Measurements from ENCODE around the gene TAF11L7.
"Not testable (repeated sequence)": the region's sequence is repeated elsewhere in the genome, so short reads cannot be mapped to it uniquely, and the experiment has no call there.

Gene TAF11L7

DNA sequence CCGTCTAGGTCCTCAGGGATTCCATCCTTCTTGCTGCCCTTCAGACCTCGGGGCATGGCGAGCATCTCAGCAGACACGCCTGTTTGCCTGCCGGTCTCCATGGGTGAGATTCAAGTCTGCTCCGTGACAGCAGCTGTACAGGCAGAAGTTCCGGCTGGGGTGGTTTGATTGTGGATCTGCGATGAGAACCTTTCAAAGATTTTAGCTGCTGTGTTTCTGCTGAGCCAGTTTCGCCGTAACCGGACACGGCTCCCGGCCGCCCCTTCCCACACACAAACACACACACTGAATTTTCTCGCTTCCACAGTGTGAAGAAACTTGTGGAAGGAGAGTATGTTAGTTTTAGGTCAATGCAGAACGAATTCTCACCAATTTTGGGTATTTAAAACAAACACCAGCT lies at the start of gene TAF11L7:
TAF11L7 (minus strand) TSS at position 101 of the 400 bp plus-strand sequence.
- not testable (repeated sequence) for DNase-seq

DNA sequence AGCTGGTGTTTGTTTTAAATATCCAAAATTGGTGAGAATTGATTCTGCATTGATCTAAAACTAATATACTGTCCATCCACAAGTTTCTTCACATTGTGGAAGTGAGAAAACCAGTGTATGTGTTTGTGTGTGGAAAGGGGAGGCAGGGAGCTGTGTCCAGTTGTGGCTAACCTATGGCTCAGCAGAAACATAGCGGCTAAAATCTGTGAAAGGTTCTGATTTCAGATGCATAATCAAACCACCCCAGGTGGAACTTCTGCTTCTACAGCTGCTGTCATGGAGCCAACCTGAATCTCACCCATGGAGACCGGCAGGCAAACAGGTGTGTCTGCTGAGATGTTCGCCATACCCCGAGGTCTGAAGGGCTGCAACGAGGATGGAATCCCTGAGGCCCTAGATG lies 48.6 kb upstream of the TAF11L7 start, which contains the start of gene TAF11L14:
TAF11L14 (plus strand) TSS at position 301 of the 400 bp plus-strand sequence.
- no peak for DNase-seq

DNA sequence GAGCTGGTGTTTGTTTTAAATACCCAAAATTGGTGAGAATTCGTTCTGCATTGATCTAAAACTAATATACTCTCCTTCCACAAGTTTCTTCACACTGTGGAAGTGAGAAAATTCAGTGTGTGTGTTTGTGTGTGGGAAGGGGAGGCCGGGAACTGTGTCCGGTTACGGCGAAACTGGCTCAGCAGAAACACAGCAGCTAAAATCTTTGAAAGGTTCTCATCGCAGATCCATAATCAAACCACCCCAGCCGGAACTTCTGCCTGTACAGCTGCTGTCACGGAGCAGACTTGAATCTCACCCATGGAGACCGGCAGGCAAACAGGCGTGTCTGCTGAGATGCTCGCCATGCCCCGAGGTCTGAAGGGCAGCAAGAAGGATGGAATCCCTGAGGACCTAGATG lies 46.2 kb upstream of the TAF11L7 start, which contains the start of gene TAF11L13:
TAF11L13 (plus strand) TSS at position 301 of the 400 bp plus-strand sequence.
- DNase-seq = not testable (repeated sequence)

DNA sequence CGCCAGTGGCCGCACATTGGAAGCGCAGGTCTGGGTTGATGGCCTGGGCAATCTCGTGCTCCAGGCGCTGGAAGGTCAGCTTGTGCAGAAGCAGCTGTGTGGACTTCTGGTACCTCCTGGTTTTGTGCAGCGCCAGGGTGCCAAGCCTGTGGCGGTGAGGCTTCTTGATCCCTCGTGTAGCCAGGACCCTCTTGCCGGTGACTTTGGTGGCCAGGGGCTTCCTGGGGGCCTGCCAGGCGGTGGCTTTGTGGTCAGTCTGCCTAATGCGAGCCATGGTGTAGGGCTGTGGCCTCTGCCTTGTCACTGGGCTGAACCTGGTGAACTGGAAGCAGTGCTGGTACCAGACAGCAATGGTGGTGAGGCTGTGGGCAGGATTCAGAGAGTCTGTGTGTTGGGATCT lies 40.1 kb upstream of the TAF11L7 start:
- DNase-seq = no peak

DNA sequence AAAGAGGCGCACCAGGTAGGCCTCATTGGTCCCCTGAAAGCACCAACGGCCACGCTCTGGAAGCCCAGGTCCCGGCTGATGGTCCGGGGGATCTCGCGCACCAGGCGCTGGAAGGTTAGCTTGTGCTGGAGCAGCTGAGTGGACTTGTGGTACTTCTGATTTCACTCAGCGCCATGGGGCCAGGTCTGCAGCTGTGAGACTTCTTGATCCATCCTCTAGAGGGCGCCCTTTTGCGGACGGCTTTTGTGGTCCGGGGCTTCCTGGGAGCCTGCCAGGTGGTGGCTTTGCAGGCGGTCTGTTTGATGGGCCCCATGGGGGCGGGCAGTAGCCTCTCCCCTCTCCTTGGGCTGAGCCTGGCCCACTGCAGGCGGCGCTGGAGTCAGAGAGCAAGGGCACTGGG lies 35.1 kb upstream of the TAF11L7 start:
- DNase-seq = no peak

DNA sequence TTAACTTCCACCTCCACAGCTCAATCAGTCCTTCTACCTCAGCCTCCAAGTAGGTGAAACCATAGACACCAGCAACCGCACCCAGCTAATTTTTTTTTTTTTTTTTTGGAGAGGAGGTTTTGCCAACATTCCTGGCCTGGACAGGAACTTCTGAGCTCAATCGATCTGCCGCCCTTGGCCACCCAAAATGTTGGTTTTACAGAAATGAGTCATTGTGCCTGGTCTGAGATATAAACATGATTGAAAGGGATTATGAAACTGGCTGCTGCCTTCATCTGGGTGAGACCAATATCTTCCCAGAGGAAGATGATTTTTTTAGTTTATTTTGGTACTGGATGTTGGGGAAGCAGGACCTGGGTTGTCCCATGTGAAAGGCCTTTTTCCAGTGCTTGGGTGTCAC lies 33.8 kb upstream of the TAF11L7 start:
- no peak for DNase-seq

DNA sequence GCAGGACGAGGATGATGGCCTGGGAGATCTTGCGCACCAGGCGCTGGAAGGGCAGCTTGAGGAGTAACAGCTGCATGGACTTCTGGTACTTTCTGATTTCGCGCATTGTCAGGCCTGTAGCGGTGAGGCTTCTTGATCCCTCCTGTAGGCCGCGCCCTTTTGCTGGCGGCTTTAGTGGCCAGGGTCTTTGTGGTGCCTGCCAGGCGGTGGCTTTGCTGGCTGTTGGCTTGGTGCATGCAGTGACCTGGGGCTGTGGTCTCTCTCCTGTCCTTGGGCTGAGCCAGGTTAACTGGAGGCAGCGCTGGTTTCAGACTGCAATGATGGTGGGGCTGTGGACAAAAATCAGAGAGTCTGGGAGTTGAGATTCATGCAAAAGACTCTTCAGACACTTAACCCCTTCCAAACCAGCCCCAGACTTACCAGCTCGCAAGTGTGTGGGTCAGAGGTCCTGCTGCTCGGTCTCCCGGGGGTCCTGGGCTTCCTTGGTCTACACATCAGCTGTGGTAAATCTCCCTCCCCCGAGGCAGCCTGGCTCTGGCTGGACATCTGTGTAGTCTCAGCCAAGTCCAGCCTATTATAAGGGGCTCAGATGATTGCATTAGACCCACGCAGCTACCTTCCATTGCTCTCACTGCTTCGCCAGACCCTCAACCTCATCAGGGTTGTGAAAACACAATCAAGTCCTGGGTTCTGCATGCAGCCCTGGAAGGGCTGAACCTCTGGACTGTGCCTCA lies 29.5 kb upstream of the TAF11L7 start:
- DNase-seq = no peak

DNA sequence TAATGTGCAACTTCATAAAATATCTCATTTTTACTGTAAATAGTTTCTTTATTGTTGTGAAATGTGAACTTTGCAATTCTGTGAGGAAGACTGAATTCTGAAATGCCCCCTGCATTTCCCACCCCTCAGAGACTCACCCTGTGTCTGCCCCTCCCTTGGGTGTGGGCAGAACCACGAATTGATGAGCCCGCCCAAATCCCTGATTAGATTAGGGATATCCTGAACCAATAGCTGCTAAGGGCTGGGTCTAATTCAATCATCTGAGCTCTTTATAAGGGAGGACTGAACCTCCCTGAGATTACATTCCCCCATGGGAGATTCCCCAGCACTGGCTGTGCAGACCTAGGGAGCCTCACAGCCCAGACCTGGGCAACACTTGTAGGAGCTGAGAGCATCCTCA lies 24.5 kb upstream of the TAF11L7 start, which contains the start of gene TAF11L12:
TAF11L12 (plus strand) TSS at position 301 of the 400 bp plus-strand sequence.
- DNase-seq = not testable (repeated sequence)

DNA sequence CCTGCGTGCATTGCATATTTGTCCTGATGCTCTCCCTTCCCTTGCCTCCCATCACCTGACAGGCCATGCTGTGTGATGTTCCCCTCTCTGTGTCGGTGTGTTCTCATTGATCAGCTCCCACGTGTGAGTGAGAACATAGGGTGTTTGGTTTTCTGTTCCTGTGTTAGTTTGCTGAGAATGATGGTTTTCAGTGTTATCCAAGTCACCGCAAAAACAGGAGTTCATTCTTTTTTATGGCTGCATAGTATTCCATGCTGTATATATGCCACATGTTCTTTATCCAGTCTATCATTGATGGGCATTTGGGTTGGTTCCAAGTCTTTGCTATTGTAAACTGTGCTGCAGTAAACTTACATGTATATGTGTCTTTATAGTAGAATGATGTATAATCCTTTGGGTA lies 21.9 kb upstream of the TAF11L7 start:
- not testable (repeated sequence) for DNase-seq

DNA sequence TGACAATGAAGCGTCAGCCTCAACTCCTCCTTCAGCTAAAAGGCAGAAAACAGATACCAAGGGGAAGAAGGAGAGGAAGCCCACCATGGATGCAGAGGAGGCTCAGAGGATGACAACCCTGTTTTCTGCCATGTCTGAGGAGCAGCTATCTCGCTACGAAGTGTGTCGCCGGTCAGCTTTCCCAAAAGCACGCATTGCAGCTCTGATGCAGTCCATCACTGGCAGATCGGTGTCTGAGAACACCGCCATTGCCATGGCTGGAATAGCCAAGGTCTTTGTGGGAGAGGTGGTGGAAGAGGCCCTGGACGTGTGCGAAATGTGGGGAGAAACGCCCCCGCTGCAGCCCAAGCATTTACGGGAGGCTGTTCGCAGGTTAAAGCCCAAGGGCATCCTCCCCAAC lies 19.4 kb upstream of the TAF11L7 start:
- DNase-seq = no peak

DNA sequence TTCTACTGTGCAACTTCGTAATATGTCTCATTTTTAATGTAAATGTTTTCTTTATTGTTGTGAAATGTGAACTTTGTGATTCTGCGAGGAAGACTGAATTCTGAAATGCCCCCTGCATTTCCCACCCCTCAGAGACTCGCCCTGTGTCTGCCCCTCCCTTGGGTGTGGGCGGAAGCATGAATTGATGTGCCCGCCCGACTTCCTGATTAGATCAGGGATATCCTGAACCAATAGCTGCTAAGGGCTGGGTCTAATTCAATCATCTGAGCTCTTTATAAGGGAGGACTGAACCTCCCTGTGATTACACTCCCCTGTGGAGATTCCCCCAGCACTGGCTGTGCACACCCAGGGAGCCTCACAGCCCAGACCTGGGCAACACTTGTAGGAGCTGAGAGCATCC lies 18.3 kb upstream of the TAF11L7 start, which contains the start of gene TAF11L11:
TAF11L11 (plus strand) TSS at position 304 of the 400 bp plus-strand sequence.
- not testable (repeated sequence) for DNase-seq

DNA sequence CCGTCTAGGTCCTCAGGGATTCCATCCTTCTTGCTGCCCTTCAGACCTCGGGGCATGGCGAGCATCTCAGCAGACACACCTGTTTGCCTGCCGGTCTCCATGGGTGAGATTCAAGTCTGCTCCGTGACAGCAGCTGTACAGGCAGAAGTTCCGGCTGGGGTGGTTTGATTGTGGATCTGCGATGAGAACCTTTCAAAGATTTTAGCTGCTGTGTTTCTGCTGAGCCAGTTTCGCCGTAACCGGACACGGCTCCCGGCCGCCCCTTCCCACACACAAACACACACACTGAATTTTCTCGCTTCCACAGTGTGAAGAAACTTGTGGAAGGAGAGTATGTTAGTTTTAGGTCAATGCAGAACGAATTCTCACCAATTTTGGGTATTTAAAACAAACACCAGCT lies 12.2 kb upstream of the TAF11L7 start, which contains the start of gene TAF11L10:
TAF11L10 (minus strand) TSS at position 101 of the 400 bp plus-strand sequence.
- DNase-seq = not testable (repeated sequence)

DNA sequence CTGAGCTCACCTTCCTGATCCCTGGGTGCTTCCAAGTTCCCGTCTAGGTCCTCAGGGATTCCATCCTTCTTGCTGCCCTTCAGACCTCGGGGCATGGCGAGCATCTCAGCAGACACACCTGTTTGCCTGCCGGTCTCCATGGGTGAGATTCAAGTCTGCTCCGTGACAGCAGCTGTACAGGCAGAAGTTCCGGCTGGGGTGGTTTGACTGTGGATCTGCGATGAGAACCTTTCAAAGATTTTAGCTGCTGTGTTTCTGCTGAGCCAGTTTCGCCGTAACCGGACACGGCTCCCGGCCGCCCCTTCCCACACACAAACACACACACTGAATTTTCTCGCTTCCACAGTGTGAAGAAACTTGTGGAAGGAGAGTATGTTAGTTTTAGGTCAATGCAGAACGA lies 8.7 kb upstream of the TAF11L7 start, which contains the start of gene TAF11L9:
TAF11L9 (minus strand) TSS at position 140 of the 400 bp plus-strand sequence.
- DNase-seq = not testable (repeated sequence)

DNA sequence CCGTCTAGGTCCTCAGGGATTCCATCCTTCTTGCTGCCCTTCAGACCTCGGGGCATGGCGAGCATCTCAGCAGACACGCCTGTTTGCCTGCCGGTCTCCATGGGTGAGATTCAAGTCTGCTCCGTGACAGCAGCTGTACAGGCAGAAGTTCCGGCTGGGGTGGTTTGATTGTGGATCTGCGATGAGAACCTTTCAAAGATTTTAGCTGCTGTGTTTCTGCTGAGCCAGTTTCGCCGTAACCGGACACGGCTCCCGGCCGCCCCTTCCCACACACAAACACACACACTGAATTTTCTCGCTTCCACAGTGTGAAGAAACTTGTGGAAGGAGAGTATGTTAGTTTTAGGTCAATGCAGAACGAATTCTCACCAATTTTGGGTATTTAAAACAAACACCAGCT lies 5.3 kb upstream of the TAF11L7 start, which contains the start of gene TAF11L8:
TAF11L8 (minus strand) TSS at position 101 of the 400 bp plus-strand sequence.
- DNase-seq = not testable (repeated sequence)
